Heart left ventricle (tissue), 13 donors: Measurements from ENCODE around the gene ANKRD39.

ENCODE experiments used
- POLR2A ChIP-seq, 2 donors: fragments of 450-650 bp; IDR thresholded peaks; one replicate each; pipeline ENCODE4 v1.6.1; 2017; ENCODE audit warnings: antibody characterized with exemption in 2 of 2, mild to moderate bottlenecking in 2 of 2, moderate library complexity in 2 of 2
- TF ChIP-seq, protein P1 (sequence below), 12 donors: fragments of 200-600 bp; sonication (generic) in 4 of 12; IDR thresholded peaks; one replicate each; pipeline versions ENCODE4 v1.5.0 to v1.8.0; 2018 to 2022; ENCODE audit warnings: antibody characterized with exemption in 12 of 12, mild to moderate bottlenecking in 5 of 12
- donor health status: ischemic (EF 13 %, LVEDD 7.1; RV severe dilation, severe dysfunction).
- donor health status: DM: no; HTN: yes; CAD: no.
- donor health status: DM: no; HTN: no; CAD: no.
- donor health status: ischemic (EF 25% LVEDD 6.9; RV normal size, moderate dysfunction).
- donor health status: ischemic (EF 25% LVEDD 5.7; RV mildly dilated, moderate dysfunction).
- donor health status: ischemic (EF 35%, LVEDD 5.7; RV mildly dilated, moderate dysfunction).
- donor health status: nonischemic (EF 11% LVEDD 7.7; RV severe dilation, severe dysfunction).
- donor health status: DM: yes; HTN: yes; CAD: no.
- donor health status: PGD.
- donor health status: ischemic (EF 29% LVEDD 5.4; RV normal size, mild dysfunction).
- donor health status: nonischemic (EF 23%, LVEDD 6.1; RV moderate dilation, normal function).

DNA sequence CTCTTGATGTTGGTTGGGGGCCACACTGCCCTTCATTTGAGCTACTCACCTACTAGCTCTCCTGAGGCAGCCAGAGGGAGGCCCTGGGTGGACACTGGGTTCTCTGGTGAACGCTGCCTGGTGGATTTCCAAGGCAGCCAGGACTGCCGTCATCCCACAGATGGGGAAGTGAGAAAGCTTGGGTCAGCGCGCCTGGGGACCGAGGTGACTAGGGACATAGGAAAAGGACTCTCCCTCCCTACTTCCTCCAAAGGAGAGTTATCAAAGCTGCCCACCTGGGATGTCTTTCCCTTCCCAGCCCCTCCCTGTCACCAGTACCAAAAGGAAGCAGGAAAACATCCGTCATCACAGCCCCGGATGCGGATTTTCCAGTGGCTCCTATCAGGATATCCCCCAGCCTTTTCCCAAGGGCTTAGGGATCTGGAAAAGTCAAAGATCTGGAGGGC lies 15.9 kb upstream of the ANKRD39 start:
- peak in 1 of 2 donors; percentile 25 for TF ChIP-seq POLR2A (IDR thresholded peaks at IDR 0.05)
- TF ChIP-seq, protein P1, sequence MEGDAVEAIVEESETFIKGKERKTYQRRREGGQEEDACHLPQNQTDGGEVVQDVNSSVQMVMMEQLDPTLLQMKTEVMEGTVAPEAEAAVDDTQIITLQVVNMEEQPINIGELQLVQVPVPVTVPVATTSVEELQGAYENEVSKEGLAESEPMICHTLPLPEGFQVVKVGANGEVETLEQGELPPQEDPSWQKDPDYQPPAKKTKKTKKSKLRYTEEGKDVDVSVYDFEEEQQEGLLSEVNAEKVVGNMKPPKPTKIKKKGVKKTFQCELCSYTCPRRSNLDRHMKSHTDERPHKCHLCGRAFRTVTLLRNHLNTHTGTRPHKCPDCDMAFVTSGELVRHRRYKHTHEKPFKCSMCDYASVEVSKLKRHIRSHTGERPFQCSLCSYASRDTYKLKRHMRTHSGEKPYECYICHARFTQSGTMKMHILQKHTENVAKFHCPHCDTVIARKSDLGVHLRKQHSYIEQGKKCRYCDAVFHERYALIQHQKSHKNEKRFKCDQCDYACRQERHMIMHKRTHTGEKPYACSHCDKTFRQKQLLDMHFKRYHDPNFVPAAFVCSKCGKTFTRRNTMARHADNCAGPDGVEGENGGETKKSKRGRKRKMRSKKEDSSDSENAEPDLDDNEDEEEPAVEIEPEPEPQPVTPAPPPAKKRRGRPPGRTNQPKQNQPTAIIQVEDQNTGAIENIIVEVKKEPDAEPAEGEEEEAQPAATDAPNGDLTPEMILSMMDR (IDR thresholded peaks at IDR 0.05): peak in 3 of 12 donors; percentile 8 to 29 (median 22)
